GM12891 (cell line): ENCODE results near the gene PLP1. TPM values are rescaled to one million over a fixed set of nuclear protein-coding genes. Genes with fewer than 3 reads are reported as not detected.

Experiments
- DNase-seq: peaks from one replicate; pipeline ENCODE4 v3.0.0; 2011; ENCODE audit warnings: low spot score; ENCODE audit not compliant: insufficient read length
- FAIRE-seq: peaks from 2 replicates; lab custom pipeline; 2011; peaks lifted over from hg19 to GRCh38; lab: Jason Lieb, UNC
- PAX5 ChIP-seq: IDR thresholded peaks from 2 replicates; pipeline ENCODE4 v1.6.1; 2011; ENCODE audit warnings: low read length, moderate library complexity, mild to moderate bottlenecking; ENCODE audit not compliant: insufficient read depth, severe bottlenecking
- POLR2A ChIP-seq: IDR thresholded peaks from 2 replicates; pipeline ENCODE4 v1.6.1; 2011; ENCODE audit warnings: low read depth, low read length, control low read depth
- POLR2AphosphoS5 ChIP-seq: IDR thresholded peaks from 2 replicates; pipeline ENCODE4 v1.6.1; 2011; ENCODE audit warnings: low read depth, low read length, control low read depth
- POU2F2 ChIP-seq: IDR thresholded peaks from 2 replicates; pipeline ENCODE4 v1.6.1; 2011; ENCODE audit warnings: low read depth, mild to moderate bottlenecking, control low read depth, low read length, moderate library complexity
- SPI1 ChIP-seq: IDR thresholded peaks from 2 replicates; pipeline ENCODE4 v1.6.1; 2011; ENCODE audit warnings: low read depth, low read length, control low read depth
- TAF1 ChIP-seq: IDR thresholded peaks from 2 replicates; pipeline ENCODE4 v1.6.1; 2011; ENCODE audit warnings: low read depth, low read length, control low read depth
- polyA plus RNA-seq: library from polyadenylated mRNA; unstranded; fragments of >200 nt; gene quantifications from one replicate; pipeline ENCODE4 v1.2.1, GENCODE V29; 2012; ENCODE audit warnings: low read depth, missing spikeins, inconsistent platforms; ENCODE audit not compliant: missing spikeins

PLP1 gene
- polyA plus RNA-seq = not detected

GRCh38 chrX:103776546-103776945 lies at the start of gene PLP1:
TSS of gene PLP1 (plus strand) at chrX:103776840. CDS start at chrX:103776996, 156 bp downstream.
- DNase-seq (no peak), FAIRE-seq (no peak)
- TF ChIP-seq POU2F2 (no peak), POLR2AphosphoS5 (no peak), TAF1 (no peak), SPI1 (no peak), POLR2A (no peak), PAX5 (no peak)

GRCh38 chrX:103727115-103727514 lies 49.5 kb upstream of the PLP1 start:
- FAIRE-seq = no peak
- no peak for DNase-seq
- no peak for TF ChIP-seq SPI1
- no peak for TF ChIP-seq TAF1
- no peak for TF ChIP-seq POLR2A
- no peak for TF ChIP-seq PAX5
- no peak for TF ChIP-seq POU2F2
- no peak for TF ChIP-seq POLR2AphosphoS5

- DNase-seq (no peak), FAIRE-seq (no peak)
- TF ChIP-seq POU2F2 (no peak), POLR2A (no peak), TAF1 (no peak), PAX5 (no peak), SPI1 (no peak), POLR2AphosphoS5 (no peak)
Measured at GRCh38 chrX:103729015-103729414, 47.6 kb upstream of the PLP1 start.

GRCh38 chrX:103730147-103730795 lies 46.4 kb upstream of the PLP1 start:
- DNase-seq (no peak), FAIRE-seq (no peak)
- no peak for TF ChIP-seq POLR2AphosphoS5
- no peak for TF ChIP-seq POU2F2
- no peak for TF ChIP-seq PAX5
- TF ChIP-seq TAF1 = no peak
- TF ChIP-seq SPI1 = no peak
- no peak for TF ChIP-seq POLR2A

GRCh38 chrX:103730796-103731493 lies 45.7 kb upstream of the PLP1 start:
- no peak for TF ChIP-seq TAF1
- no peak for TF ChIP-seq POU2F2
- no peak for TF ChIP-seq PAX5
- TF ChIP-seq POLR2A = no peak
- TF ChIP-seq POLR2AphosphoS5 = no peak
- no peak for TF ChIP-seq SPI1
- DNase-seq = no peak
- FAIRE-seq = no peak

- FAIRE-seq = no peak
- no peak for DNase-seq
- TF ChIP-seq PAX5 (no peak), TAF1 (no peak), SPI1 (no peak), POU2F2 (no peak), POLR2AphosphoS5 (no peak), POLR2A (no peak)
Measured at GRCh38 chrX:103733017-103733416, 43.6 kb upstream of the PLP1 start.

GRCh38 chrX:103734125-103734760 lies 42.4 kb upstream of the PLP1 start:
- FAIRE-seq (no peak), DNase-seq (no peak)
- TF ChIP-seq POU2F2 (no peak), PAX5 (no peak), TAF1 (no peak), POLR2A (no peak), POLR2AphosphoS5 (no peak), SPI1 (no peak)

GRCh38 chrX:103737696-103738095 lies 38.9 kb upstream of the PLP1 start:
- TF ChIP-seq POLR2A (no peak), PAX5 (no peak), POLR2AphosphoS5 (no peak), SPI1 (no peak), TAF1 (no peak), POU2F2 (no peak)
- no peak for FAIRE-seq
- no peak for DNase-seq

GRCh38 chrX:103739421-103739820 lies 37.2 kb upstream of the PLP1 start:
- DNase-seq (no peak), FAIRE-seq (no peak)
- no peak for TF ChIP-seq TAF1
- no peak for TF ChIP-seq PAX5
- TF ChIP-seq POLR2A = no peak
- TF ChIP-seq POLR2AphosphoS5 = no peak
- TF ChIP-seq POU2F2 = no peak
- no peak for TF ChIP-seq SPI1
